Placental pericyte (primary cell): ENCODE results near the gene NXPE4. TPM values are rescaled to one million over a fixed set of nuclear protein-coding genes. Genes with fewer than 3 reads are reported as not detected.

Source experiments
- small RNA-seq: library from RNA; depleted of rRNA; stranded (forward); fragments of <200 nt; gene quantifications from one replicate; pipeline ENCODE3, GENCODE V24; 2012; ENCODE audit warnings: low replicate concordance
- total RNA-seq: library from RNA; depleted of rRNA; stranded (reverse); fragments of >200 nt; gene quantifications from 2 replicates; pipeline ENCODE4 v1.2.3, GENCODE V29; 2012

The NXPE4 gene
- total RNA-seq = not detected in 2 replicates

DNA sequence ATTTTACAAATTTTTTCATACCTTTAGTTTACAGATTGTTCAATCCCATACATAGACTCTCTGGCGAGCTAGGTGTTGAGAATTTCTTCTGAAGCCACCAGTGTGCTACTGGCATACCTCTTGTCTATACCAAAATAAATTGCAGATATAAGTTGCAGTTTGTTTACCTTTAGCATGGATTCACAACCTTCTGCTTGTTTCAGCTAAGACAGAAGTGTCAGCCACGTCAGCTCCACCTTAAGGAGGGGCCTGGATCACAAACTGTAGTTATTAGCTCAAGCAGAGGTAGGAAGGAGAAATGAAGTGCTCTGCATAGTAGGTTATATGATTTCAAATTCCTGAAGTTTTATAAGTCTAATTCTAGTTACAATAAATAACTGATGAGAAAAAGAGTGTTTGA is at the start of gene NXPE4:
Gene NXPE4, minus strand, starts transcription at position 216 of the 400 bp plus-strand sequence. CDS start 1,027 bp downstream, outside the sequence.

DNA sequence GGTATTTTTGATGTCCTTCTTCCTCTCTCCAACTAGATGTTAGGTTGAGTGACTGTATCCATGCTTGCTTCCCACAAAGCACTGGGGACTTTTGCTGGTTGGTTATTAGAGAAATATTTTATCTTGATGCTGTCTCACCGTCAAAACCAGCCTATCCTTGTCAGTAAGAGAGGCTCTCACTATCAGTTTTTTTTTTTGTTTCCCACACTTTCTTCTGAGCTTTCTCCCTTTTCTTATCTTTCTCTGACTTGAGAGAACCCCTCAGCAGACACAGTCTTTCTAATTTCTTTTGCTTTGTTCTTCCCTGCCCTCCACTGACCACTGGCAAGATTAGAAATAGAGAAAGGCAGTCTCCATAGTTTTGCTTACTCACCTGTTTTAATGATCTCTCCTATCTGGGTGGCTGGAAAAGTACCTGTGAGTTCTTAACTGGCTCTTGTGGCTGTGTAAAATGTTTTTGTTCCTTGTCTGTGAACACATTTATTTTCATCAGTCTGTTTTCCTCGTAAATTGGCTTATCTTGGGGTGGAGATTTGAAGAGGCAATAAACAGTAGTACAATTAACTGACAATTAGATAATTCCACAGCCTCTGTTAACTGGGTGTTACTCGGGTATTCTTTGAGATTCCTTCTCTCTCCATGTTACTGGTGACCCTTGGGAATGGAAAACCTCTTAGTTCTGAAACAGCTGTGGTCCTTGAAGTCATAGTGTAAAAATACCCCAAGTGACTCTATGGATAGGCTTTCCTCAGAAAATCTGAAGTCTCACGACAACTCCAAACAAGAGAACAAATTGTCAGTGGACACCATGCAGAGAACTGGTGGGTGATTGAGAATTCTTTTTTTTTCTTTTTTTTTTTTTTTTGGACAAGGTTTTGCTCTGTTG is 35.9 kb downstream of the NXPE4 start, which contains the start of gene NXPE1:
Gene NXPE1, minus strand, starts transcription at position 457 of the 886 bp plus-strand sequence. CDS start 8,680 bp downstream, outside the sequence.

Small RNAs within 50 kb of the gene (small RNA-seq; reads per million reads assigned to genes)
- not detected for gene RF01210

Other genes with a start within 250 kb of the NXPE4 start
- 3.9 and 5.6 TPM in 2 replicates for gene C11orf71, start 195.3 kb downstream of the NXPE4 start, total RNA-seq
- 31.6 and 60.6 TPM in 2 replicates for gene RBM7, start 195.1 kb downstream of the NXPE4 start, total RNA-seq
- 123 and 398 TPM in 2 replicates for gene REXO2, start 156.3 kb downstream of the NXPE4 start, total RNA-seq
- not detected in 2 replicates for gene NXPE1, start 35.9 kb downstream of the NXPE4 start, total RNA-seq
- not detected in 2 replicates for gene NXPE2, start 82.7 kb upstream of the NXPE4 start, total RNA-seq